Measurements from ENCODE around the gene FAM228A. TPM values are rescaled to one million over a fixed set of nuclear protein-coding genes. Genes with fewer than 3 reads are reported as not detected.

The FAM228A gene
- total RNA-seq, 1 donor from 2014 or later: 0.89 TPM

DNA sequence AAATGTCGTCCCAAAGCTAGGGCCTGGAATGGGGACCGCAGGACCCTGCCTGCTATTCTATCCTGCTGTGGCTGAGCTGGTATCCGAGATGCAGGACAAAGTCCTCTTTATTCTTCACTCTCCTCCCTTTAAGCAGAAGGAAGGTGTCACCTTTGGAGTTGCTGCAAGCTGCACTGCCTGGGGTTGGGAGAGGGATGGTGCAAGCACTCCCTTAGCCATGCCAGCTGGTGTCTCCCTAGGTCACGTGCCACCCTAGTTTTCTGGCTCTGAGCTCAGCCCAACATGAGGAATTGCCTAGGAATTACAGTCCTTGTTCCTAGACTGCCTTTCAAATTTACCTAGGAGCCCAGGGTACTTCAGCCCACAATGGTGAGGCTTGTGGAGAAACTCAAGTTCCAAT is 21.4 kb upstream of the FAM228A start:
- Histone ChIP-seq H3K36me3 (peaks cover 22% of the 10 kb centered on the region), H3K4me3 (no peak overlapping the region), H3K9me3 (no peaks in the 10 kb centered on the region), H3K4me1 (no peaks in the 10 kb centered on the region), H3K27ac (no peak overlapping the region), H3K27me3 (ENCODE audit: low read depth) (no peaks in the 10 kb centered on the region)
- intact Hi-C loops (cut with DNase I): no loop called here
- no peak for DNase-seq
- TF ChIP-seq CTCF (IDR thresholded peaks at IDR 0.05): no peak
- no peak for ATAC-seq

DNA sequence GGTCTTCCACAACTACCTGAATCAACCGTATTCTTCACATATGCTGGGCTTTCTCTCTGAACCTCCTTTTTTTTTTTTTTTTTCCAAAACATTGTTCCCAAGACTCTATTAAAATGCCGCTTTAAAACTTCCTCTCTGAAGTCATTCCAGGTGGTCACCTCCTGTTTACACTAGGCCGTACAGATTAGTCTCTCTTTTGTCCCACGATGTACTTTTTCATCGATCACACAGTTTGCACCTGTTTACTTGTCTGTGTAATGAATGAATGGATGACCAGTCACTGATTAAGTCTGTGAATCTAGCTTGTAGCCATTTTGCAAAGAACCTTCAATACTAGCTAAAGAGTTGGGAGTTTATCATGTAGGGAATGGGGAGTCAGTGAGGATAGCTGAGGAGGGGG is 16.7 kb upstream of the FAM228A start:
- intact Hi-C loops (cut with DNase I): no loop called here
- Histone ChIP-seq H3K4me1 (no peaks in the 10 kb centered on the region), H3K27ac (no peak overlapping the region), H3K27me3 (ENCODE audit: low read depth) (no peaks in the 10 kb centered on the region), H3K4me3 (no peak overlapping the region), H3K9me3 (no peaks in the 10 kb centered on the region), H3K36me3 (peaks cover 13% of the 10 kb centered on the region)
- no peak for DNase-seq
- no peak for ATAC-seq
- no peak for TF ChIP-seq CTCF (IDR thresholded peaks at IDR 0.05)

GRCh38 chr2:24159708-24160107 is 15.1 kb upstream of the FAM228A start:
- ATAC-seq: no peak
- Histone ChIP-seq H3K4me3 (no peak overlapping the region), H3K27ac (no peak overlapping the region), H3K27me3 (ENCODE audit: low read depth) (no peaks in the 10 kb centered on the region), H3K4me1 (no peaks in the 10 kb centered on the region), H3K9me3 (no peaks in the 10 kb centered on the region), H3K36me3 (peaks cover 7% of the 10 kb centered on the region)
- intact Hi-C loops (cut with DNase I): no loop called here
- TF ChIP-seq CTCF (IDR thresholded peaks at IDR 0.05): no peak
- DNase-seq: no peak

DNA sequence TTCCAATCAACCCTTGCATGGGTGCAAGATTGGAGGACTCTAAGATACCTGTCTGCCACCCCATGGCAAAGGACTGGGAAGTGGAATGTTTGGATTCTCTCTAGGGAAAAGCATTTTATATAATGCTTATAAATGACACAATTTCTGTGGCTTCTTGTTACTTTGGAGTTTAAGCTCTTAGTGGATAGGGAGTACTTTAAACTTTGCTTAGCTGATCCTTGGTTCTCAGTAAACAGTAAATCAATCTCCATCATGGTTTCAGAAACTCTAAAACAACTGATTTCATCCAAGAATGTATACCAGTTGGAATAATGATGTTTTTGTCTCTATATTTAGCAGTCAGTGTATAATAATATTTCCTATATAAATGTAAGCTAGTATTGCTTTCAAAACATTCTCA is 14.1 kb upstream of the FAM228A start:
- Histone ChIP-seq H3K4me3 (no peak overlapping the region), H3K9me3 (no peaks in the 10 kb centered on the region), H3K27ac (no peak overlapping the region), H3K4me1 (no peaks in the 10 kb centered on the region), H3K27me3 (ENCODE audit: low read depth) (no peaks in the 10 kb centered on the region), H3K36me3 (peaks cover 7% of the 10 kb centered on the region)
- intact Hi-C loops (cut with DNase I): no loop called here
- DNase-seq (no peak), ATAC-seq (no peak)
- TF ChIP-seq CTCF (IDR thresholded peaks at IDR 0.05): no peak

DNA sequence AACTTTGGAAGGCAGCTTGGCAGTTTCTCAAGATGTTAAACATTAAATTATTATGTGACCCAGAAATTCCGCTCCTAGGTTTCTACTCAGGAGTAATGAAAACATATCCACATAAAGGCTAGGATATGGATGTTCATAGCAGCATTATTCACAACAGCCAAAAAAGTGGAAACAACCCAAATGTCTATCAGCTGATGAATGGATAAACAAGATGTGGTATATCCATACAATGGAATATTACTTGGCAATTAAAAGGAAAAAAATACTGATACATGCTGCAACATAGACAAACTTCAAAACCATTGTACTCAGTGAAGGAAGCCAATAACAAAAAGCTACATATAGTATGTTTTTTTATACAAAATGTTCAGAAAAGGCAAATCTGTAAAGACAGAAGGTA is 12.4 kb upstream of the FAM228A start:
- H3K4me1 ChIP-seq: no peaks in the 10 kb centered on the region
- TF ChIP-seq CTCF (IDR thresholded peaks at IDR 0.05): no peak
- H3K9me3 ChIP-seq: no peaks in the 10 kb centered on the region
- DNase-seq: no peak
- H3K36me3 ChIP-seq: peaks cover 7% of the 10 kb centered on the region
- ATAC-seq: no peak
- no peaks in the 10 kb centered on the region for H3K27me3 ChIP-seq (ENCODE audit: low read depth)
- no peak overlapping the region for H3K27ac ChIP-seq
- H3K4me3 ChIP-seq: no peak overlapping the region
- intact Hi-C loops (cut with DNase I): no loop called here

DNA sequence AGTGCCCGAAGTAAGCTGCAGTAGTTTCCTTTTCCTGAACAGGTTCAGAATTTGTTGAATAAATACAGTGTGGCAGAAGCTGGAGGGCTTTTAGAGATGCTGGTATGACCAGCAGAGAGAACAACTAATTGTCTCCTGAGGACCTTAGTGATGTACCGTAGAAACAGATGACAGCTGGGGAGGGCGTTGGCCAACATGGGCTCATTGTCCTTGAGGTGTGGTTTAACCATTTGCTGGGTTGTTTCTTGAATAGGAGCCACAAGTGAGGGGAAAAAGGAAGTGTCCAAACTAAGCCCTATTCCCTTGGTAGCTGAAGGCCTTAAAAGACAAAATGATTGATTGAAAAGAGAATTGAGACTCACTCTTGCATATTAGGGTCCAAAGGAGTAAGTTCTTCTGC is 11.7 kb upstream of the FAM228A start:
- ATAC-seq: no peak
- intact Hi-C loops (cut with DNase I): no loop called here
- peaks cover 7% of the 10 kb centered on the region for H3K36me3 ChIP-seq
- TF ChIP-seq CTCF (IDR thresholded peaks at IDR 0.05): no peak
- H3K4me1 ChIP-seq: no peaks in the 10 kb centered on the region
- no peak for DNase-seq
- no peak overlapping the region for H3K4me3 ChIP-seq
- no peaks in the 10 kb centered on the region for H3K27me3 ChIP-seq (ENCODE audit: low read depth)
- H3K9me3 ChIP-seq: no peaks in the 10 kb centered on the region
- no peak overlapping the region for H3K27ac ChIP-seq
